Ishikawa (cell line): ENCODE measurements around the gene NPC2.

ENCODE experiments used
- CEBPB ChIP-seq: IDR thresholded peaks from 2 replicates; pipeline ENCODE4 v1.6.1; 2012
- CREB1 ChIP-seq: IDR thresholded peaks from 2 replicates; pipeline ENCODE4 v1.6.1; 2012; ENCODE audit warnings: low read depth
- EGR1 ChIP-seq: IDR thresholded peaks from 2 replicates; pipeline ENCODE4 v1.6.1; 2012
- EP300 ChIP-seq: IDR thresholded peaks from 2 replicates; pipeline ENCODE4 v1.6.1; 2012; ENCODE audit warnings: borderline replicate concordance
- FOXM1 ChIP-seq: IDR thresholded peaks from 2 replicates; pipeline ENCODE4 v1.6.1; 2012; ENCODE audit warnings: low read depth, borderline replicate concordance
- MAX ChIP-seq: IDR thresholded peaks from 2 replicates; pipeline ENCODE4 v1.6.1; 2012
- NFIC ChIP-seq: IDR thresholded peaks from 2 replicates; pipeline ENCODE4 v1.6.1; 2012
- RAD21 ChIP-seq: IDR thresholded peaks from 2 replicates; pipeline ENCODE4 v1.6.1; 2012; ENCODE audit warnings: low read depth
- TAF1 ChIP-seq: IDR thresholded peaks from 2 replicates; pipeline ENCODE4 v1.6.1; 2012; ENCODE audit warnings: low read depth, mild to moderate bottlenecking
- TCF12 ChIP-seq: IDR thresholded peaks from 2 replicates; pipeline ENCODE4 v1.6.1; 2012; ENCODE audit warnings: low read depth
- TEAD4 ChIP-seq: IDR thresholded peaks from 2 replicates; pipeline ENCODE4 v1.6.1; 2012
- USF1 ChIP-seq: IDR thresholded peaks from 2 replicates; pipeline ENCODE4 v1.6.1; 2012
- YY1 ChIP-seq: IDR thresholded peaks from 2 replicates; pipeline ENCODE4 v1.6.1; 2012; ENCODE audit warnings: low read depth
- ZBTB7A ChIP-seq: IDR thresholded peaks from 2 replicates; pipeline ENCODE4 v1.6.1; 2012; ENCODE audit warnings: low read depth
- TF ChIP-seq, protein P1 (sequence below): IDR thresholded peaks from 2 replicates; pipeline ENCODE4 v1.6.1; 2012; ENCODE audit warnings: low read depth, mild to moderate bottlenecking

The NPC2 gene

GRCh38 chr14:74469548-74470518 is 23.3 kb downstream of the NPC2 start:
- TF ChIP-seq, protein P1, sequence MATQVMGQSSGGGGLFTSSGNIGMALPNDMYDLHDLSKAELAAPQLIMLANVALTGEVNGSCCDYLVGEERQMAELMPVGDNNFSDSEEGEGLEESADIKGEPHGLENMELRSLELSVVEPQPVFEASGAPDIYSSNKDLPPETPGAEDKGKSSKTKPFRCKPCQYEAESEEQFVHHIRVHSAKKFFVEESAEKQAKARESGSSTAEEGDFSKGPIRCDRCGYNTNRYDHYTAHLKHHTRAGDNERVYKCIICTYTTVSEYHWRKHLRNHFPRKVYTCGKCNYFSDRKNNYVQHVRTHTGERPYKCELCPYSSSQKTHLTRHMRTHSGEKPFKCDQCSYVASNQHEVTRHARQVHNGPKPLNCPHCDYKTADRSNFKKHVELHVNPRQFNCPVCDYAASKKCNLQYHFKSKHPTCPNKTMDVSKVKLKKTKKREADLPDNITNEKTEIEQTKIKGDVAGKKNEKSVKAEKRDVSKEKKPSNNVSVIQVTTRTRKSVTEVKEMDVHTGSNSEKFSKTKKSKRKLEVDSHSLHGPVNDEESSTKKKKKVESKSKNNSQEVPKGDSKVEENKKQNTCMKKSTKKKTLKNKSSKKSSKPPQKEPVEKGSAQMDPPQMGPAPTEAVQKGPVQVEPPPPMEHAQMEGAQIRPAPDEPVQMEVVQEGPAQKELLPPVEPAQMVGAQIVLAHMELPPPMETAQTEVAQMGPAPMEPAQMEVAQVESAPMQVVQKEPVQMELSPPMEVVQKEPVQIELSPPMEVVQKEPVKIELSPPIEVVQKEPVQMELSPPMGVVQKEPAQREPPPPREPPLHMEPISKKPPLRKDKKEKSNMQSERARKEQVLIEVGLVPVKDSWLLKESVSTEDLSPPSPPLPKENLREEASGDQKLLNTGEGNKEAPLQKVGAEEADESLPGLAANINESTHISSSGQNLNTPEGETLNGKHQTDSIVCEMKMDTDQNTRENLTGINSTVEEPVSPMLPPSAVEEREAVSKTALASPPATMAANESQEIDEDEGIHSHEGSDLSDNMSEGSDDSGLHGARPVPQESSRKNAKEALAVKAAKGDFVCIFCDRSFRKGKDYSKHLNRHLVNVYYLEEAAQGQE, result no peak
- TF ChIP-seq USF1, result no peak

GRCh38 chr14:74468513-74468912 is 24.6 kb downstream of the NPC2 start:
- TF ChIP-seq MAX (no peak), ZBTB7A (no peak), FOXM1 (no peak), CREB1 (no peak), TEAD4 (no peak), NFIC (no peak), RAD21 (no peak), TCF12 (no peak), CEBPB (no peak), EGR1 (no peak), YY1 (no peak), TAF1 (no peak), EP300 (no peak), USF1 (no peak)
- TF ChIP-seq, protein P1, result no peak

DNA sequence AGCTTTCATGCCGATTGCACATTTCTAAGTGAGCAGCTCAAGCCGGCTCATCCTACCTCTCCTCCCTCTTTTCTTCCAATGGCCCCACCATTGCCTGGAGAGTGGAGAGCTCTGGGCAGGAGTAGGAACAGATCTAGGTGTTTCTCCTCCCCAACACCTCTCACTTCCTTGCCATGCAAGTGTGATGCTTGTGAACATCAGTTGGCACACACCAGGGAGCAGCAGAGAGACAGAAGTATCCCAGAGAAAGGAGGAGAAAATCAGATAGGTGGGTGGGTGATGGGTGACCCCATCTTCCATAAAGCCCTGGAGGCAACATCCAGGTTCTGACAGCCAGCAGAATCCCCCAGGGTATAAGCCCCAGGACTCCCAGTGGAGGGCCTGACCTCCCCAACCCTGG is 27.8 kb downstream of the NPC2 start:
- TF ChIP-seq USF1 (no peak), NFIC (no peak), YY1 (no peak), TCF12 (no peak), EP300 (no peak), TAF1 (no peak), CREB1 (no peak), TEAD4 (no peak), MAX (no peak), CEBPB (no peak), FOXM1 (no peak), EGR1 (no peak), RAD21 (no peak), ZBTB7A (no peak)
- TF ChIP-seq, protein P1, result no peak

DNA sequence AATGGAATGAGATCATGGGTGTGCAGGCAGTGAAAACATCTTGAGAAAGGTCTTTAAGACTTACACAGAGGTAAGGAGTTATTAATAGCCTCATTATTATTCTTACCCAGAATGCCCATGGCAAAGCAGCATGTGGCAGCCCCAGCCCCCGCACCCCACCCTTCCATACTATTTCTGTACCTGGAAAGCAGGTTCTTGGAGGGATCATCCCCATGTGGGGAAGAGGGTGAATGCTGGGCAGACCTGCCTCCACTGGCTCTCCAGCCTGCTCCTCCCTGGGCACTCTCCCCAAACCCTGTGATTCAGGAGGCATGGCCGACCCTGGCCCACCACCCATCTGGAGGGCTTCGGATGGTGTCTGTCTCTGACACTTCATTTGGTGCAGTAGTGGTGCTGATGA is 28.3 kb downstream of the NPC2 start:
- no peak for TF ChIP-seq FOXM1
- TF ChIP-seq RAD21, result no peak
- TF ChIP-seq TAF1, result no peak
- TF ChIP-seq EGR1, result no peak
- no peak for TF ChIP-seq EP300
- no peak for TF ChIP-seq USF1
- no peak for TF ChIP-seq YY1
- no peak for TF ChIP-seq NFIC
- TF ChIP-seq TCF12, result no peak
- TF ChIP-seq, protein P1, result no peak
- no peak for TF ChIP-seq MAX
- TF ChIP-seq CREB1, result no peak
- no peak for TF ChIP-seq TEAD4
- TF ChIP-seq ZBTB7A, result no peak
- TF ChIP-seq CEBPB, result no peak
